Hindlimb muscle (tissue), 1 donor: Measurements from ENCODE around the gene PPP1R12B. TPM values are rescaled to one million over a fixed set of nuclear protein-coding genes. Genes with fewer than 3 reads are reported as not detected.
"Not testable (repeated sequence)": the region's sequence is repeated elsewhere in the genome, so short reads cannot be mapped to it uniquely, and the experiment has no call there.

Source experiments
- DNase-seq: peaks from one replicate; pipeline ENCODE4 v3.0.0-alpha.2; 2013
- polyA plus RNA-seq: library from polyadenylated mRNA; unstranded; fragments of 120-200 nt; gene quantifications from one replicate; pipeline ENCODE4 v1.2.1, GENCODE V29; 2013; ENCODE audit not compliant: insufficient read length

The PPP1R12B gene
- polyA plus RNA-seq, 1 donor = 75.6 TPM

DNA sequence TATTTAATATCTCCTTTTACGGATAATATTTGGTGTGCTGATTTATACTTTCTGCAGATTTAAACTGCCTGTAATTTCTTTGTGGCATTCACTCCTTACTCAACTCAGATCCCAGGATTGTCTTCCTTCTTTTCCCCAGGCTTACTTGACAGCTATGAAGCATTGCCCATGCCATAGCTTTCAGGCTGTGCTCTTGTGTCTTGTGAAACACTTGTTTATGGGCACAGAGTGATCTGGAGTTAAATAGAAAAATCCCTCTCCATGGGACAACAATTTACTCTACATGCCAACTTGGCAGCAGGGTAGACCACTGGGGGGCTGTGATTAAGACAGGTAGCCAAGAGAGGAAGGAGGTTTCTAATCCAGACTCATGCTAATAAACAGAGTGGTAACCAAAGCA, 57.4 kb downstream of the PPP1R12B start:
- no peak for DNase-seq

DNA sequence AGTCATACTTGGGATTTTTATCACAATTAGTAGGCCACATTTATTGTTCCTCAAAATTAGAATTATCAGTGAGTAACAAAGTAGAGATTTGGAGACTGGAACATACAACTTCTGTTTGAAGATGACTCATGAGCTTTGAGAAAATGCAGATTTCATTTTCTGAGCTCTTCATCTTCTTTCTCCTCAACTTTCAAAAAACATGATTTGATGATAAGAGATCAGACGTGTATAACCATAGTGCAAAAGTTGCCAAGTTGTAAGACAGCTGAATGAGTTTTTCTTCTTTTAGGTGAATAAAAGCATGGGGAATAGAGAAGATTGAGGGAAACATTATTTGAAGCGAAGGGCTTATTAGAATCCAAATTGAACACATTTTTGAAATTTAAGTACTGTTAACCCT, 58.4 kb downstream of the PPP1R12B start:
- DNase-seq = not testable (repeated sequence)

DNA sequence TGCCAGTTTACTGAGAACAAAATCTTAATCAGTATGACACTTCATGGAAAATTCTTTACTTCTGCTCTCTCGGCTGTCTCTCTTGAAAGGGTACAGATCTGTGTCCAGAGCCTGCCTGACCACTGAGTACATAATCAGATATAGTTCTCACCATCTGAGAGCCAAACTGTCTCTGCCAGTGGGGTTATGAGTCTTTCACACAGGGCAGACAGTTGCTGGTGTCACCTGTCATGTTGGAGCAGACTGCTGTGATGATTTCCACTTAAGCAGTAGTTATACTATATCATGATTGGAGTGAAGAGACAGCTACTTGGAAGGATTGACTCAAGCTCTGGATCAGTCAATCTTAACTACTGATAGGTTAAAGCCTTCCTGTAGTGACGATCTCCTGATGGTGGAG, 58.9 kb downstream of the PPP1R12B start:
- not testable (repeated sequence) for DNase-seq

DNA sequence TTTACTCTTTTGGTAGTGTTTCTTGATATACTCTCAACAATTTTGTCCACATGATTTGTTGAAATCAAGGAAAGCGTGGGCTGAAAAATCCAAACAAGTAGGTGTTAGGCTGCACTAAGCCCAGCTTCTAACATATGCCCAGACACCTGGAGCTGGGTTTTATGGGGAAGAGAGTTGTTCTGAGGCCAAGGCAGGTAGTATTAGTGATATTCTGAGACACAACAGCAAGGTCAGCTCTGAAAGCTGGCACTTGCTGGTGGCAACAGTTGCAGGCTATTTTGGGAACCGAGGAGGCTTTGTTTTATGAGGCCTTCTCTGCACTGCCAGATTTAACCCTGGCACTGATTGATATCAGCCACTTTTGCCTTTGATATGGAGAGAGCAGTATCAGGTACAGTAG, 61.8 kb downstream of the PPP1R12B start:
- DNase-seq = not testable (repeated sequence)

DNA sequence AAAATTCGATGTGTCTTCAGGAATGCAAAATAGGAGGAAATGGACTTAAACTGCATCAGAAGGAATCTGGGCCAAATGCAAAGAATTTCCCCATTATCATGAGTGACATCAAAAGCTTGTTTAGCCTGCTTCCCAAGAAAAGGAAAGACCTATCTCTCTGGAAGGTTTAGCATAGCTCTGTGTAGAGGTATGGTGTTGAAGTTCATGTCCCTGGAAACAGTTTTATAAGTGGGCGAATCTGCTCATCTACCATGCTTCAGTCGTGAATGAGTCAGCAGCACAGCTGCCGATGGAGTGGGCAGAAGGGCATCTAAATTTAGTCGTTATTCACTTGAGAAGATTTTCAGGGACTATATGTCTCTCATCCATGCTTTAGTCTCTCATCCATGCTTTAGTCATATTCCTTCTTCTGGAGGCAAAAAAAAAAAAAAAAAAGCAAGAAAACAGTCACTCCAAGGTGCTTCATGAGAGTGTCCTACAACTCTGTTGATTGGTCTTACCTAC, 62.4 kb downstream of the PPP1R12B start:
- not testable (repeated sequence) for DNase-seq

DNA sequence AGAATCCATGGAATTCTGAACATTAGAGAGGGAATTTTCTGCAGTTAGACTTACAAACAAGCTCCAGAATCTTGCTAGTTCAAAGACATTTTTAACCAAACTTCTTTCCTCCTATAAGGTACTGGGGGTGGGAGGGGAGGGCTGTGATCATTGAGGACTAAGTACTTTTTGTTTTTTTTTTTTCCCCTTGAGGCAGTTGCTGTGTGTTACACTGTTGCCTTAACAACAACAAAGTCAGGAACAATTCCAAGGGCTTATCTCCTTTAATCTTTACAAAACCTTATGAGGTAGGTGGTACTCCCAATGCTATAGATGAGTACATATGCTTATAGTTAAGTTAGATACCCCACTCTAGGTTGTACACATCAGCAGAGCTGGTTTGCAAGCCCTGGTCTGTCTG, 62.9 kb downstream of the PPP1R12B start:
- no peak for DNase-seq

DNA sequence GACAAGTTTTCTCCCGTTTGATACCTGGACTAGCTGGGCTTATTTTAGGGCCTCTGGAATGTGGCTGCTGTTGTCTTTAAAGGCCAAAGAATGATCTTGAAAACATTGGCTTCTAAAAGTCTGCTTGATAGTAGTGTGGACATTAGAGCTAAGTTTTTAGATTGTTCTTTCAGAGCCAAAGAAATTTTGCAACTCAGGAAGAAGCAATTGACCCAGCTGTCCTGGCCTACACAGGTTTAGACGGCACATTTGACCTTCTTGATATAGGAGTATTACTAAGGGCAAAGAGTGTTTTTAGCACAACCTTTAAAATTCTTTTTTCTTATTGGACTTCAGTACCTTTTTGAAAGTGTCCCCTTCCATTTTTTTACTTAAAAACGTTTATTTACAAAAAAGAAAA, 63.9 kb downstream of the PPP1R12B start:
- DNase-seq = not testable (repeated sequence)

DNA sequence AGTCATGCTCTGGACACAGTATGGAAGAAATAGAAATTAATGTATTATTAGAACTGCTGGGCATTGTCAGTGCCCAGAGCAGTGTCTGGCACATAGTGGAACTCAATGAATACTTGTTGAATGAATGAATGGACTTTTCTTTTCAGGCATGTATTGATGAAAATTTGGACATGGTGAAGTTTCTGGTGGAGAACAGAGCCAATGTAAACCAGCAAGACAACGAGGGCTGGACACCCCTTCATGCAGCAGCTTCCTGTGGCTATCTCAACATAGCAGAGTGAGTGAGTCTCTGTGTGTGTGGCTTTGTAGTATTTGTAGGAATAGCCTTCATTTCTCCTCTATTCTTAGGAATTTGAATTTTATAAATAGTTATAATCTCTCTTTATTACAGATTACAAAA, 68.1 kb downstream of the PPP1R12B start:
- DNase-seq = no peak

DNA sequence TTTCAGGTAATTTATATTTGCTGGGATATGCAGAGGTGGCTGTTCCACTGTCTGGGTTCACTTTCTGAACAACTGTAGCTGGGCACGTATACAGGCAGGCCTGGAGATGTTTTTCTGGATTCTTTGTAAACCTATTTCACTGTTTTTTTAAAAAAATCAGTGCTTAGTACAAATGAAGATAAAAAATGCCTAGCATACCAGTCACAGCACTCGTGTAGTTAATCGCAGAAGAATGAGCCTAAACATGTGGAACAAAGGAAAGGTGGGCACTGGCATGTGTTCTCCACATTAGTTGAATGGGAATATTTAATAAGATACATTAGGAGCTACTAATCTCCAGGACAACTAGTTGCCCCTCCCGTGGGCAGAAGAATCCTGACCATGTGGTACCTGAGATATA, 68.6 kb downstream of the PPP1R12B start:
- not testable (repeated sequence) for DNase-seq

DNA sequence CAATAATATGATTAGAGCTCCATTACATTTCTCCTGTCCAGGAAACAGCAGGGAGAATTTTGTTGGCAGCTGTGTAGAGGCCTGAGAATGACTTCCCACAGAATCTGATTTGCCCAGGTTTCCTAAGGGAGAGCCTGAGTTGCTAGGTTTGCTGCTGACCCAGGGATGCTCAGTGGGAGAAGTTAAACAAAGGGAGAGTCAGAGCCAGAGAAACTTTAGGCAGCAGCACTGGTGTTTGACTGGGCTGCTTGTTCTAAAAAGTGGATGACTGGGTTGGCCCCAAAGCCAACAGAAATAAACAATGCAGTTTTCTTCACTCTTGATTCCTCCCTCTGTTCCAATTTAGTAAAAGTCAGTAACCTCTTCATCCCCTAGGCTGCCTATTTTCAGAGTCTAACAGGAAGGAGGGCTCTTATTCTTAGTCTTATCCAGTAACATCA, 69.3 kb downstream of the PPP1R12B start:
- DNase-seq = not testable (repeated sequence)

DNA sequence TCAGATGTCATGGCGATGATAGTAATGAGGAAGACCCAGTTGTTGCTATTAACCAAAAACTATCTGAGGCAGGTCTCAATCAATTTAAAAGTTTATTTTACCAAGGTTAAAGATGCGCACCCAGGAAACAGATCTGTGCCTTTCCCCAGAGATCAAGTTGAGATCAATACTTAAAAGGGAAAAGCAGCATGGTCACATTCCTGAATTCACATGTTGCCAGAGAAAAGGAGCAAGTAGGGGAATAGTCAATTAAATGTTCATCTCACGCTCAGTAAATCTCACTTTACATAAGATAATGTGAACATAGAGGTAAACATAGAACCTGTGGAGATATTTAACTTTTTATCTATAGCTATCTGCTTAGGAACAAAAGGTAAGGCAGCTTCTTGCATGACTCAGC, 71.2 kb downstream of the PPP1R12B start:
- DNase-seq = not testable (repeated sequence)

DNA sequence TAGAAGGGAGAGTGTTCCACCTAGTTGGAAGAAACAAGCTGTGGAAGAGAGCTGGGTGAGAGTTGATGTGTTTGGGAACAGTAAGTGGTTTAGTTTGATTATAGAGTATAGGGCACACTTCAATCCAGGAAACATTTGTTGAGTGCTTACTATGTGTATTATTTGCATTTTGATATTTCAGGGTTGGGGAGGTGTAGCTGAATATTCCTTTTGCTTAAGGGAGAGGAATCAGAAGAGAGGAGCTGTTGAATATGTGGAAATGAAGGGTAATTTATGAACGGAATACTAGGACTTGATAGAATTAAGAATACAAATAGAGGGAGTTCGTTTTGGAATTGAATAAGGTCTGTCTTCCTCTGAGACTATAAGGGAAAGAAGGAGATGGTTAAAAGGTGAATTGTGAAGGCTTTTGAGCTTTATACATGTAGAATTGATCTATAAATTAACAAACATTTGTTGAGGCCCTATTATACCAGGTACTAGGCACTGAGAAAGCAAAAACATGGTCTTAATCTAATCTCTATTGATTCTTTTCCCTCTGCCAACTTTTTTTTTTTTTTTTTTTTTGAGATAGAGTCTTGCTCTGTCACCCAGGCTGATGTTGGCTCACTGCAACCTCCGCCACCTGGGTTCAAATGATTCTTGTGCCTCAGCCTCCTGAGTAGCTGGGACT, 72.1 kb downstream of the PPP1R12B start:
- DNase-seq = not testable (repeated sequence)

DNA sequence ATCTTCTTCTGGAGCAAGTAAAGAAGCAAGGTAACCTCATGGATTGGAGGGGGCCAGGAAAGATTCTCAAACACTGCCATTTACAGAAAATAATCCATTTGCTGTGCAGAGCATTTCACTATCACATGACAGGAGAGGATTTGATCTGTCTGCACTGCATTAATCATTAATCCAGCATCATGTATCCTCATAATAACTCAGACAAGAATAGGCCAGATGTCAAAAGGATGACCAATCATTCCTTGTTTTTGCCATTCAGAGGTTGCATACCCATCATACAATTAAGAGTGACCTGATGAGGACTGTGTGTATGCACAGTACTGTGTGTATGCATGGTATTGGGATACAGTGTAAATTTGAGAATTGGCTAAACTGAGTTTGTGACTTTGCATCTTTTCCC, 74.2 kb downstream of the PPP1R12B start:
- not testable (repeated sequence) for DNase-seq

DNA sequence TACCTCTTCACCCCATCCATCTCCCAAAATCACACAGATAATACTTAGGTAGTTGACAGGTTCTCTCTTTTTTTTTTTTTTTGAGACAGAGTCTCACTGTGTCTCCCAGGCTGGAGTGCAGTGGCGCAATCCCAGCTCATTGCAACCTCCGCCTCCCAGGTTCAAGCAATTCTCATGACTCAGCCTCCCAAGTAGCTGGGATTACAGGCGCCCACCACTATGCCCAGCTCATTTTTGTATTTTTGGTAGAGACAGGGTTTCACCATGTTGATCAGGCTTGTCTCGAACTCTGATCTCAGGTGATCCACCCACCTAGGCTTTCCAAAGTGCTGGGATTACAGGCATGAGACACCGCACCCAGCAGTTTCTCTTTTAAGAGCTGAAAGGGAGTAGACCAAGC, 75.8 kb downstream of the PPP1R12B start:
- not testable (repeated sequence) for DNase-seq

DNA sequence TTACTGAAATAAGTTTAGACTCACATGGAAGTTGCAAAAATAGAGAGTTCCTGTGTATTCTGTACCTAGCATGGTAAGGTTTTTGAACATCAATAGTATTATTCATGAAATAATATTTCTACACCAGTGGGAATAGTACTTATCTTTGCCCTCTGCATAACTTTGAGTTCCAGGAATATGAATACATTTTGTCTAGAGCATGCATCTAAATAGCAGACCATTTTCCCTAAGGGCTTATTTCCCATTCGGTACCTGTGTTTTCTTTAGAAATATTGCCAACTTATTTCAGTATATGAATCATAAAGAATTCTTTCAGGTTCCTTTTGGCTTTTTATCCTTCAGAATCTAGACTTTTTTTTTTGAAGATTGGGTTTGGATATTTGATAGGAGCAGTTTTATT, 81.6 kb downstream of the PPP1R12B start:
- not testable (repeated sequence) for DNase-seq

DNA sequence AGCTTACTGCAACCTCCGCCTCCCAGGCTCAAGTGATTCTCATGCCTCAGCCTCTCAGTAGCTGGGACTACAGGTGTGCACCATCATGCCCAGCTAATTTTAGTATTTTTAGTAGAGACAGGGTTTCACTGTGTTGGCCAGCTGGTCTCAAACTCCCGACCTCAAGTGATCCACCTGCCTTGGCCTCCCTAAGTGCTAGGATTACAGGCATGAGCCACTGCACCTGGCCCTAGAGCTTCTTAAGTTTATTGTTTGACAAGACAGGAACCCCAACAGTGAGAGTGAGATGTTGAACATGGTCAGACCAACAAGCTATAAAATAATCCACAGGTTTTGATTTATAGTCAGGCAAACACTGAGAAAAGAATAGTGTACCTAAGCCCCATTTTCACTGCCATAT, 83.8 kb downstream of the PPP1R12B start:
- not testable (repeated sequence) for DNase-seq

DNA sequence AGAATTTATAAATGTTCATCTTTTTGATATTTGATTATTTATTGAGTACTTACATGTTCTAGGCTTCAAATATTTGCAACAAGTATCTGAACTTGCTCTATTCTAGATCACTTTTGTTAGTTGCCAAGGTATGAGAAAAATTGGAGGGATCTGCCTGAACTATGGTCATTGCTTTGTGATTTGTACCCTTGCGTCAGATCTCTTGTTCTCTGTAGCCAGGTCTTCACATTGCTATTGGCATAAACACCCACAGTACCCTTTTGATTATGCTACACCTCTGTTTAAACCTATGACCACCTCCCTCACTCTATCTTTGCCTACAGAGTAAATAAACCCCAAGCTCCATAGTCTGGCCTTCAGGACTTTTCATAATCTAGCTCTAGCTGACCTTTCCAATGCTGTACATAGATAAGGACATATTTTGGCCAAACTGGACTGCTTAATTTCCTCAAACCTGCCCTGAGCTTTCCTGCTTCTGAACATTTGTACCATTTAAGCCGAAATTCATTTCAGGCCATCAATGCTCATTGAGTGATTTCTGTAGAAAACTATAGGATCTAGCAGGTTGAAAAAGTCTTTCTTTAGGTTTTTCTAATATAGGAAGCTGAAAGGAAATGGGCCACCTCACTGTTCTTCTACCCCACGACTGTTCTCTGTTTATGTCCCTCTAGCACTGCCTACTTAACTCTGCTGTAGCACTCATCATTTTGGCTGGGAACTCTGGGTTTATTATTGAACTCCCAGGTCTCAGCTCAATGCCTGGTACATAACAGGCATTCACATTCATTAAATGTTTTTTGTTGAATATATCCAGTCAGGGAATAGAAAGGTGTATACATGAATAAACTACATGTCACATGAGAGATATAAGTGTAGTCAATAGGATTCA, 84.9 kb downstream of the PPP1R12B start:
- DNase-seq = no peak

DNA sequence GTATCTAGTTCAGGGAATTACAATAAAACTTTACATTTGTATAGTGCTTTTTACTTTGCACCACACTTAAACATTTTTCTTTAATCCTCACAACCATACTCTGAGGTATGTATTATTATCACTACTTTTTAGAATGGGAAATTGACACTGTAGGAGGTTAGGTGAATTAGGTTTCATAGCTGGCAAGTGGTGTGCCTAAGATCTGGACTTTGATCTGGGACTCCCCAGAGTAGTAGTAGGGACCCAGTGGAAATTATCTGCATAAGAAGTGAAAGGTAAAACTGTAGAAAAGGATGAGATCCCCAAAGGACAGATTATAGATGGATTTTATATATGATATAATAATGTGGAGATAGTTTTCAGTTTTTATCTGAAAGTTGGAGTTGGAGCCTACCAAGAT, 85.6 kb downstream of the PPP1R12B start:
- DNase-seq = no peak

DNA sequence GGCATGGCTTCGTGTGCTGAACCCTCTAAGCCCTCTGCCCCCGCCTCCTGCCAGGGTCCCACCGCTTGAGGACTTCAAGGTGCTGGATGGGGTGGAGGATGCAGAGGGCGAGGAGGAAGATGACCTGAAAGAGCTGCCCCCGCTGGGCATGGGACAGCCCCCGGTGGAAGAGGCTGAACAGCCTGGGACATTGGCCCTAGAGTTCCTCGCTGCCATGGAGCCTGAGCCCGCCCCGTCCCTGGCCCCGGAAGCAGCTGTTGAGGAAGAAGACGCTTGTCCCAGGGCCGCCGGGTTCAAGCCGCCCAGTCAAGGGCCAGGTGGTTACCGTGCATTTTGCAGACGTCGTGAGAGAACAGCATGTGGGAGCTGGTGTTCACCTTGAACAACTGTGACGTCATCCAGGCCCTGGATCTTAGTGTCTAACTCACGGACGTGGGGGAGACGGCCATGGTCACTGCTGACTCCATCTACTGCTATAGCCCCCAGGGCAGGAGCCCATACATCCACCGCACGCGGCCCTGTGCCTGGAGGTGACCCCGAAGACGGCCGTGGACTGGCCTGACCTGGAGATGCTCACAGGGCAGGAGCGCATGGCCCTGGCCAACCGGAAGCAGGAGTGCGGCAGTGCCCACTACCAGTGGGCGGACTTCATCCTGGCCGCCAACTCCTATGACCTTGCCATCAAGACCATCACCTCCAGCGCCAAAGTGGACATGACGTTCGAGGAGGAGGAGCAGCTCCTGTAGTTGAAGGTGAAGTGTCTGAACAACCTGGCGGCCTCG, 90.1 kb downstream of the PPP1R12B start:
- DNase-seq = no peak

DNA sequence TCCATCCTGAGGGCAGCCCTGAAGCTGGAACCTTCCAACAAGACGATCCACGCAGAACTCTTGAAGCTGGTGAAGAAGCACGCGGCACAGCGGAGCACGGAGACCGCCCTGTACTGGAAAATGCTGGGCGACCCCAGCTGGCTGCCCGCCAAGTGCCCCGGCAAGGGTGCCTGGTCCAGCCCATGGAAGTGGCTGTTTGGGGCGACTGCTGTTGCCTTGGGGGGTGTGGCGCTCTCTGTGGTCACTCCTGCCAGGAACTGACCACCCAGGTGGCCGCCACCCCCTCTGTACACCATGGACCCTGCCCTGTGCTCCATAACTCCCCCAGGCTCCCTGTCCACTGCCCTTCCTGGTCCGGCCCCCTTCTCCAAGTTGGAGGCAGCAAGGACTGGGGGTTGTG, 90.8 kb downstream of the PPP1R12B start:
- DNase-seq = no peak

DNA sequence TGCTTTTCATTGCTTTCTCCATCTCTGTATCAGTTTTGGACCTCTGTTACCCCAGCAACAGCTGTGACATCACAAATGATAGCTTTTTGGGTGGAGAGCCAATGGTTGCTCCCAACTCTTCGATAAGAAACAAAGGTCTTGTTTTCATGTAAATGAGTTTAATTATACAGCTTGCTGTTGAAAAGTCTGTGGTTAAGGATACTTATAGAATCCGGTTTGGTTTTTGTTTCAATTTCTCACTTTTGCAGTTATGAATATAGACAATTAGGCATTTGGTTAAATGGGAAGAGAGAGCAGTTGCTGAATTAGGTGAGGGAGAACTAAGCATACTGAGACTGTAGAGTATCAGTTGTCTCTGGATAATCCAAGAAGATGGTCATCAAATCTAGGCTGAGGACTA, 99.6 kb downstream of the PPP1R12B start:
- DNase-seq = not testable (repeated sequence)

DNA sequence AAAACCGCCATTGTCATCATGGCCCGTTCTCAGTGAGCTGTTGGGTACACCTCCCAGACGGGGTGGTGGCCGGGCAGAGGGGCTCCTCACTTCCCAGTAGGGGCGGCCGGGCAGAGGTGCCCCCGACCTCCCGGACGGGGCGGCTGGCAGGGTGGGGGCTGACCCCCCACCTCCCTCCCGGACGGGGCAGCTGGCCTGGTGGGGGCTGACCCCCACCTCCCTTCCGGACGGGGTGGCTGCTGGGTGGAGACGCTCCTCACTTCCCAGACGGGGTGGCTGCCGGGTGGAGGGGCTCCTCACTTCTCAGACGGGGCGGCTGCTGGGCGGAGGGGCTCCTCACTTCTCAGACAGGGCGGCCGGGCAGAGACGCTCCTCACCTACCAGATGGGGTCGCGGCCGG, 103.1 kb downstream of the PPP1R12B start:
- not testable (repeated sequence) for DNase-seq

DNA sequence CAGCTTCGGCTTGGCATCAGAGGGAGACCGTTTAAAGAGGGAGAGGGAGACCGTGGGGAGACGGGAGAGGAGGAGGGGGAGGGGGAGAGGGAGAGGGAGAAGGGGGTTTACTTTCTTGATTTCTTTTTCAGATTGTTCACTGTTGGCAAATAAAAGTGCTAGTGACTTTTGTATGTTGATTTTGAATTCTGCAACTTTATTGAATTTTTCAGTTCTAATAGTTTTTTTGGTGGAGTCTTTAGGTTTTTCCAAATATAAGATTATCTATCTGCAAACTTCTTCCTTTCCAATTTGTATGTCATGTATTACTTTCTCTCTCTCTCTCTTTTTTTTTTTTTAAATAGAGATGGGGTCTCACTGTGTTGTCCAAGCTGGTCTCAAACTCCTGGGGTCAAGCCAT, 104.0 kb downstream of the PPP1R12B start:
- no peak for DNase-seq
